ENCODE results near the gene STEAP4. TPM values are rescaled to one million over a fixed set of nuclear protein-coding genes. Genes with fewer than 3 reads are reported as not detected.

The STEAP4 gene
- total and polyA plus RNA-seq, 2 experiments from 2014 or later: 0.06 TPM; not detected in 1

- H3K27me3 ChIP-seq (ENCODE audit: insufficient read depth): no peaks in the 10 kb centered on the region
- H3K4me1 ChIP-seq (ENCODE audit: insufficient read depth): peaks cover 1% of the 10 kb centered on the region; the same call in 1 of the 2 replicates
- TF ChIP-seq NANOG (IDR thresholded peaks at IDR 0.05; ENCODE audit: borderline replicate concordance) (no peak), JUNB (IDR thresholded peaks at IDR 0.05; ENCODE audit: unreplicated experiment) (no peak), REST (IDR thresholded peaks at IDR 0.05; ENCODE audit: unreplicated experiment) (no peak), ETS1 (IDR thresholded peaks at IDR 0.05) (no peak)
- H3F3A ChIP-seq (replicated peaks; ENCODE audit: low read depth): no peaks in the 10 kb centered on the region
- H3K79me2 ChIP-seq (replicated peaks; ENCODE audit: insufficient read depth): no peaks in the 10 kb centered on the region
- Mint-ChIP-seq H3K4me3 (no peak overlapping the region), H3K4me1 (peaks cover 2% of the 10 kb centered on the region; the same call in 2 of the 3 replicates), H3K27ac (no peak overlapping the region), H3K36me3 (ENCODE audit: low read depth) (no peaks in the 10 kb centered on the region), H3K27me3 (ENCODE audit: insufficient read depth, low read depth, poor library complexity) (no peaks in the 10 kb centered on the region), H3K9me3 (no peaks in the 10 kb centered on the region)
- H3K9me2 ChIP-seq (ENCODE audit: insufficient read depth): no peaks in the 10 kb centered on the region
- no peak overlapping the region for H3K4me2 ChIP-seq
- DNase-seq (ENCODE audit: low spot score) (no peak), ATAC-seq (no peak)
- H4K20me1 ChIP-seq (replicated peaks; ENCODE audit: insufficient read depth): no peaks in the 10 kb centered on the region
- no peaks in the 10 kb centered on the region for H3K36me3 ChIP-seq (ENCODE audit: insufficient read depth)
- H2AFZ ChIP-seq: no peak overlapping the region
- H3K4me3 ChIP-seq: no peak overlapping the region
- H3K27ac ChIP-seq (ENCODE audit: low read depth): no peak overlapping the region
Measured at GRCh38 chr7:88230646-88231045, 76.0 kb downstream of the STEAP4 start.

- no peak for TF ChIP-seq EZH2phosphoT487 (IDR thresholded peaks at IDR 0.05; ENCODE audit: unreplicated experiment)
- no peak for TF ChIP-seq JUNB (IDR thresholded peaks at IDR 0.05; ENCODE audit: unreplicated experiment)
- no peak for TF ChIP-seq CTCF (conservative IDR thresholded peaks at IDR 0.05; ENCODE audit: low read depth in 2 of 2)
- H3K27me3 Mint-ChIP-seq (ENCODE audit: insufficient read depth, low read depth, poor library complexity): no peaks in the 10 kb centered on the region
Measured at GRCh38 chr7:88229302-88229995, 77.2 kb downstream of the STEAP4 start.

More at GRCh38 chr7:88229302-88229995, 77.2 kb downstream of the STEAP4 start:
- Histone ChIP-seq H3K4me2 (no peak overlapping the region), H2AFZ (no peak overlapping the region), H3K4me3 (no peak overlapping the region), H3K27me3 (ENCODE audit: insufficient read depth) (no peaks in the 10 kb centered on the region), H3F3A (replicated peaks; ENCODE audit: low read depth) (no peaks in the 10 kb centered on the region), H3K9me2 (ENCODE audit: insufficient read depth) (no peaks in the 10 kb centered on the region), H4K20me1 (replicated peaks; ENCODE audit: insufficient read depth) (no peaks in the 10 kb centered on the region), H3K4me1 (ENCODE audit: insufficient read depth) (no peaks in the 10 kb centered on the region), H3K36me3 (ENCODE audit: insufficient read depth) (no peaks in the 10 kb centered on the region), H3K27ac (ENCODE audit: low read depth) (no peak overlapping the region), H3K79me2 (replicated peaks; ENCODE audit: insufficient read depth) (no peaks in the 10 kb centered on the region)
- H3K4me3 Mint-ChIP-seq: no peak overlapping the region
- no peak overlapping the region for H3K27ac Mint-ChIP-seq
- DNase-seq (ENCODE audit: low spot score): no peak
- no peaks in the 10 kb centered on the region for H3K9me3 Mint-ChIP-seq
- no peaks in the 10 kb centered on the region for H3K4me1 Mint-ChIP-seq
- no peak for ATAC-seq
- H3K36me3 Mint-ChIP-seq (ENCODE audit: low read depth): no peaks in the 10 kb centered on the region

All from GM23338 (cell line).